ENCODE measurements around the gene OXGR1. TPM values are rescaled to one million over a fixed set of nuclear protein-coding genes. Genes with fewer than 3 reads are reported as not detected.

The OXGR1 gene
- total and polyA plus RNA-seq, 9 donors = 0.24 to 1.1 (median 0.60) TPM

DNA sequence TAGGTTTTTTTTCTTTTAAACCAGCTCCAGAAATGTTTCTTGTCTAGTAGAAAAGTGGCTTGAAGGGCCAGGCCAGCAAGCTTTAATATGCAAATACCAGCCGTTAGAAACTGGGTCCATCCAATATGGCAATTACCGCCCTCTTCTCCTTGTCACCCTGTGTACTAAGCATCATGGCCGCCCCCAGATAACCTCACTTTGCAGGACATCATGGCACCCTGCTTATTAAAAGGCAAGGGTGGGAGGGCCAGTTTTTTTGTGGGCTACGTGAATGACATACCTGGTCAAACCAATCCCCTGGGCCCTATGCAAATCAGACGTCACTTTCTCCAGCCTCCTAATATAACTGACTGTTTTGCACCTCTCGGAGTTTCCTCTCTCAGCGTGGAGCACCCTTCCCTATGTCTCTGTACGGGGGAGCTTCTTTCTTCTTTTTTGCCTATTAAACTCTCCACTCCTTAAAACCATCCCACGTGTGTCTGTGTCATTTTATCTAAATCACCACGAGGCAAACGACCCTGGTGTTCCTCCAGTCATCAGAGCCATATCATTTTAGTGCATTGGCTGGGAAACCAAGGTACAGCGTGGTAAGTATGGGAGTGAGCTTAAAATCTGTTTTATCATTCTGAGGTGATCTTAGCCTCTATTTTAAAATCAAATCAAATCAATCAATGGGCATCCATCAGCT lies 27.7 kb downstream of the OXGR1 start:
- Histone ChIP-seq H3K4me1 (ENCODE audit: control insufficient read depth, insufficient read depth, low read length) (no peaks in the 10 kb centered on the region), H3K36me3 (ENCODE audit: control insufficient read depth, insufficient read depth, low read length) (no peaks in the 10 kb centered on the region), H3K27ac (ENCODE audit: low read length) (no peak overlapping the region), H3K9me3 (replicated peaks; ENCODE audit: control insufficient read depth, low read depth, low read length) (peaks cover 36% of the 10 kb centered on the region), H3K4me3 (ENCODE audit: low read length) (no peak overlapping the region), H3K27me3 (ENCODE audit: control insufficient read depth, insufficient read depth, low read length) (no peaks in the 10 kb centered on the region)
- DNase-seq = no peak
- 88% methylated on average over 7 of the region's 12 CpGs for WGBS (ENCODE audit: insufficient coverage)

- Histone ChIP-seq H3K27ac (ENCODE audit: low read length) (no peak overlapping the region), H3K4me1 (ENCODE audit: control insufficient read depth, insufficient read depth, low read length) (no peaks in the 10 kb centered on the region), H3K4me3 (ENCODE audit: low read length) (no peak overlapping the region), H3K27me3 (ENCODE audit: control insufficient read depth, insufficient read depth, low read length) (no peaks in the 10 kb centered on the region), H3K9me3 (replicated peaks; ENCODE audit: control insufficient read depth, low read depth, low read length) (peaks cover 19% of the 10 kb centered on the region), H3K36me3 (ENCODE audit: control insufficient read depth, insufficient read depth, low read length) (no peaks in the 10 kb centered on the region)
- DNase-seq = no peak
- no CpG with 5 or more reads among the region's 2 CpGs for WGBS (ENCODE audit: insufficient coverage)
These were observed 30.3 kb downstream of the OXGR1 start for GRCh38 chr13:96963786-96964475.

- no peaks in the 10 kb centered on the region for H3K36me3 ChIP-seq (ENCODE audit: control insufficient read depth, insufficient read depth, low read length)
- H3K4me3 ChIP-seq (ENCODE audit: low read length) = no peak overlapping the region
- H3K27ac ChIP-seq (ENCODE audit: low read length) = no peak overlapping the region
- no peaks in the 10 kb centered on the region for H3K9me3 ChIP-seq (replicated peaks; ENCODE audit: control insufficient read depth, low read depth, low read length)
- no peaks in the 10 kb centered on the region for H3K27me3 ChIP-seq (ENCODE audit: control insufficient read depth, insufficient read depth, low read length)
- 100% methylated on average over 1 of the region's 3 CpGs for WGBS (ENCODE audit: insufficient coverage)
- no peak for DNase-seq
- H3K4me1 ChIP-seq (ENCODE audit: control insufficient read depth, insufficient read depth, low read length) = no peaks in the 10 kb centered on the region
These were observed 33.9 kb downstream of the OXGR1 start for GRCh38 chr13:96960379-96960778.

DNA sequence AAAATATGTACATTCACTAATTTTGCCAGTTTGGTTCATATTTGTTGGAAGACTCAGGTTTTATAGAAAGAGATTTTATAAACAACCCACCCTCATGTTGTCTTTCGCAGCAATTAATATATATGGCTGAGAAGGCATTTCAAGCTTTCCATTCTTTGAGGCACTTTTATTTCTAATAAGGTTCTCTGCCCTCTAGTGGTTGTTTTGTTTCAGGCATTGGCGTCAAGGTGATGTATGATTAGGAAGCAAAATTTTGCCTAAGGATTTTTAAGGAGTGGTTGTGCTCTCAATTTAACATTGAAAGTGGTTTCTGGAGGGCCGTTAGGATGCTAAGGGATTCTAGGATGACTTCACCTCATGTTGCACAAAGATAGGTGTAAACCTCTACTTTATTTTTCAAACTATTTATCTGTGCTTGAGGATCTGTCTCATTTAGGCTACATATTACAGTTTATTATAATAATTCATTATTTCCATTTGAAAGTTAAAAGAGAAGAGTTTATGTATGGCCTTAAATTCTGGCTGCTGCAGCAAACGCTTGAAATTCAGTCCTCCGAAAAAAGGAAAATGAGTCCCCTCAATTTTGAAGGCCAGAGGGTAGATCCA lies 35.9 kb downstream of the OXGR1 start:
- Histone ChIP-seq H3K4me1 (ENCODE audit: control insufficient read depth, insufficient read depth, low read length) (no peaks in the 10 kb centered on the region), H3K27me3 (ENCODE audit: control insufficient read depth, insufficient read depth, low read length) (no peaks in the 10 kb centered on the region), H3K9me3 (replicated peaks; ENCODE audit: control insufficient read depth, low read depth, low read length) (no peaks in the 10 kb centered on the region), H3K27ac (ENCODE audit: low read length) (no peak overlapping the region), H3K4me3 (ENCODE audit: low read length) (no peak overlapping the region), H3K36me3 (ENCODE audit: control insufficient read depth, insufficient read depth, low read length) (no peaks in the 10 kb centered on the region)
- WGBS (ENCODE audit: insufficient coverage) = 52% methylated on average over 2 of the region's 5 CpGs
- DNase-seq = peak; percentile 51

GRCh38 chr13:96952595-96952994 lies 41.7 kb downstream of the OXGR1 start:
- H3K27me3 ChIP-seq (ENCODE audit: control insufficient read depth, insufficient read depth, low read length) = no peaks in the 10 kb centered on the region
- no peak for DNase-seq
- no peak overlapping the region for H3K27ac ChIP-seq (ENCODE audit: low read length)
- no peaks in the 10 kb centered on the region for H3K36me3 ChIP-seq (ENCODE audit: control insufficient read depth, insufficient read depth, low read length)
- H3K9me3 ChIP-seq (replicated peaks; ENCODE audit: control insufficient read depth, low read depth, low read length) = no peaks in the 10 kb centered on the region
- H3K4me3 ChIP-seq (ENCODE audit: low read length) = no peak overlapping the region
- H3K4me1 ChIP-seq (ENCODE audit: control insufficient read depth, insufficient read depth, low read length) = no peaks in the 10 kb centered on the region

- no peak overlapping the region for H3K4me3 ChIP-seq (ENCODE audit: low read length)
- H3K9me3 ChIP-seq (replicated peaks; ENCODE audit: control insufficient read depth, low read depth, low read length) = no peaks in the 10 kb centered on the region
- H3K36me3 ChIP-seq (ENCODE audit: control insufficient read depth, insufficient read depth, low read length) = no peaks in the 10 kb centered on the region
- no peak overlapping the region for H3K27ac ChIP-seq (ENCODE audit: low read length)
- H3K27me3 ChIP-seq (ENCODE audit: control insufficient read depth, insufficient read depth, low read length) = no peaks in the 10 kb centered on the region
- H3K4me1 ChIP-seq (ENCODE audit: control insufficient read depth, insufficient read depth, low read length) = peaks cover 2% of the 10 kb centered on the region
- 100% methylated on average over 3 of the region's 11 CpGs for WGBS (ENCODE audit: insufficient coverage)
- DNase-seq = no peak
These were observed 46.1 kb downstream of the OXGR1 start for GRCh38 chr13:96948127-96948526.

GRCh38 chr13:96947343-96947910 lies 46.8 kb downstream of the OXGR1 start:
- Histone ChIP-seq H3K36me3 (ENCODE audit: control insufficient read depth, insufficient read depth, low read length) (no peaks in the 10 kb centered on the region), H3K4me1 (ENCODE audit: control insufficient read depth, insufficient read depth, low read length) (peaks cover 2% of the 10 kb centered on the region), H3K27me3 (ENCODE audit: control insufficient read depth, insufficient read depth, low read length) (no peaks in the 10 kb centered on the region), H3K27ac (ENCODE audit: low read length) (no peak overlapping the region), H3K9me3 (replicated peaks; ENCODE audit: control insufficient read depth, low read depth, low read length) (no peaks in the 10 kb centered on the region), H3K4me3 (ENCODE audit: low read length) (no peak overlapping the region)
- no peak for DNase-seq
- 95% methylated on average over 24 of the region's 27 CpGs for WGBS (ENCODE audit: insufficient coverage)

GRCh38 chr13:96946709-96947311 lies 47.5 kb downstream of the OXGR1 start:
- H3K27me3 ChIP-seq (ENCODE audit: control insufficient read depth, insufficient read depth, low read length) = no peaks in the 10 kb centered on the region
- no peak overlapping the region for H3K4me3 ChIP-seq (ENCODE audit: low read length)
- no peaks in the 10 kb centered on the region for H3K36me3 ChIP-seq (ENCODE audit: control insufficient read depth, insufficient read depth, low read length)
- no peak overlapping the region for H3K27ac ChIP-seq (ENCODE audit: low read length)
- no peak for DNase-seq
- WGBS (ENCODE audit: insufficient coverage) = 55% methylated on average over 8 of the region's 10 CpGs
- H3K9me3 ChIP-seq (replicated peaks; ENCODE audit: control insufficient read depth, low read depth, low read length) = no peaks in the 10 kb centered on the region
- H3K4me1 ChIP-seq (ENCODE audit: control insufficient read depth, insufficient read depth, low read length) = peaks cover 2% of the 10 kb centered on the region

DNA sequence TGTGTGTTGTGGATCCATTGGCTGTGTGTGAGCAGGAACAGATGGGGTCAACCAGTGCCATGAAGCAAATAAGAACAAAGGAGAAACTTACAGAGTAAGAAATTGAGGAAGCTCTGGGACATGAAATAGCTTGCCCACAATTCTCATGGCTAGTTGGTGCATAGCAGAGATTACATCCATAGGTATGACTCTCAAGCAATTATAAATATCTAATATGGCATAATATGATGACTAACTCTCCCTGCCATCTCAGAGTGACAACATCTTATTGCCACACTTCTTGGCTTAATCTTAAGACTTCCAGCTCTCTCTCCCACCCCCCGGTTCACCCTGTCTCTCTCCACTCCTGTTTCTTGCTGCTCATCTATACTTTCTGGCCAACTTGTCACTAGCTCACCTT lies 53.3 kb downstream of the OXGR1 start:
- no peaks in the 10 kb centered on the region for H3K4me1 ChIP-seq (ENCODE audit: control insufficient read depth, insufficient read depth, low read length)
- H3K27ac ChIP-seq (ENCODE audit: low read length) = no peak overlapping the region
- H3K27me3 ChIP-seq (ENCODE audit: control insufficient read depth, insufficient read depth, low read length) = no peaks in the 10 kb centered on the region
- H3K36me3 ChIP-seq (ENCODE audit: control insufficient read depth, insufficient read depth, low read length) = no peaks in the 10 kb centered on the region
- no peak for DNase-seq
- H3K4me3 ChIP-seq (ENCODE audit: low read length) = no peak overlapping the region
- 84% methylated on average over 1 of the region's 1 CpG for WGBS (ENCODE audit: insufficient coverage)
- H3K9me3 ChIP-seq (replicated peaks; ENCODE audit: control insufficient read depth, low read depth, low read length) = no peaks in the 10 kb centered on the region

DNA sequence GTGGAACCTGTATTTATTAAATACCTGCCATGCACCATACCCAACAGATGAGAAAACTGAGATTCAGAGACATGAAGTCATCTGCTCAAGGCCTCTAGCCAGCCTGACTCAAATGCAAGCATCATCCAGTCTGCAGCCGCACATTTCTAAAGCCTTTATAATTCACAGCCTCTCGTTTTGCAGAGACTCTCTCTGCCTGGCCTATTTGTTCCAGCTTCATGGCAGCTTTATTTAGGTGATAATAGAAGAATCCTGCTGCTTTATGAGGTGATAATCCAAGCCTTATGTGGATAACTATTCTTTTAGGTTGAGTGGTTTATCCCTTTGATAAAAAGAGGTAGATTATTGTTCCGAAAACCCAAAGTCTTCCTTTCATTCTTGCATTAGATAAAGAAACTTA lies 58.4 kb downstream of the OXGR1 start:
- H3K9me3 ChIP-seq (replicated peaks; ENCODE audit: control insufficient read depth, low read depth, low read length) = no peaks in the 10 kb centered on the region
- no peaks in the 10 kb centered on the region for H3K36me3 ChIP-seq (ENCODE audit: control insufficient read depth, insufficient read depth, low read length)
- no peaks in the 10 kb centered on the region for H3K27me3 ChIP-seq (ENCODE audit: control insufficient read depth, insufficient read depth, low read length)
- WGBS (ENCODE audit: insufficient coverage) = no CpG with 5 or more reads among the region's 3 CpGs
- H3K27ac ChIP-seq (ENCODE audit: low read length) = no peak overlapping the region
- no peak for DNase-seq
- H3K4me1 ChIP-seq (ENCODE audit: control insufficient read depth, insufficient read depth, low read length) = no peaks in the 10 kb centered on the region
- H3K4me3 ChIP-seq (ENCODE audit: low read length) = no peak overlapping the region
